RPMI8226 (cell line): ENCODE results near the gene UNC13A.
A peak's percentile ranks its signal among the peaks of the same experiment; 100 is the strongest.
"Not testable (repeated sequence)": the region's sequence is repeated elsewhere in the genome, so short reads cannot be mapped to it uniquely, and the experiment has no call there.

ENCODE experiments used
- DNase-seq: peaks from one replicate; pipeline ENCODE4 v3.0.0-alpha.2; 2015

Gene UNC13A

GRCh38 chr19:17560205-17560595 is 128.0 kb downstream of the UNC13A start:
- no peak for DNase-seq

- no peak for DNase-seq
Measured at GRCh38 chr19:17557466-17557865, 130.7 kb downstream of the UNC13A start.

GRCh38 chr19:17556995-17557394 is 131.2 kb downstream of the UNC13A start:
- DNase-seq: no peak

GRCh38 chr19:17555929-17556813 is 132.0 kb downstream of the UNC13A start:
- peak; percentile 87 for DNase-seq

- DNase-seq: peak; percentile 99
Measured at GRCh38 chr19:17555480-17555928, 132.7 kb downstream of the UNC13A start, which contains the start of gene COLGALT1. TSS of gene COLGALT1 (plus strand) at chr19:17555649. CDS start at chr19:17555714, 65 bp downstream.

- no peak for DNase-seq
Measured at GRCh38 chr19:17554968-17555479, 133.1 kb downstream of the UNC13A start.

- peak; percentile 26 for DNase-seq
Measured at GRCh38 chr19:17553256-17553655, 134.9 kb downstream of the UNC13A start.

- not testable (repeated sequence) for DNase-seq
Measured at GRCh38 chr19:17552735-17553134, 135.4 kb downstream of the UNC13A start.
